ENCODE results near the gene ELOB. TPM values are rescaled to one million over a fixed set of nuclear protein-coding genes. Genes with fewer than 3 reads are reported as not detected.

ELOB gene
- 100 to 1,000 TPM in 3 of 4 donors, 10 to 100 TPM in 1; 66.8 to 243 (median 220) TPM for total RNA-seq

- H3K4me1 ChIP-seq = peaks cover 0 to 22% (median 16%) of the 10 kb centered on the region in 4 donors
- DNase-seq = peak; percentile 82 to 93 (median 93)
- TF ChIP-seq POLR2A (IDR thresholded peaks at IDR 0.05) (peak; percentile 48 to 73), CTCF (IDR thresholded peaks at IDR 0.05) (no peak)
- peak within 1 kb of the TSS; percentile 91 to 100 (median 99) for H3K27ac ChIP-seq
- peak within 1 kb of the TSS; percentile 67 to 98 (median 89) for H3K4me3 ChIP-seq
- no peaks in the 10 kb centered on the region for H3K9me3 ChIP-seq
- H3K27me3 ChIP-seq = no peaks in the 10 kb centered on the region
- peaks cover 0 to 27% (median 0%) of the 10 kb centered on the region in 3 donors for H3K36me3 ChIP-seq
Observed at GRCh38 chr16:2777231-2777902, at the start of gene ELOB. TSS of gene ELOB (minus strand) at chr16:2777280. CDS start at chr16:2777239, 41 bp downstream.

DNA sequence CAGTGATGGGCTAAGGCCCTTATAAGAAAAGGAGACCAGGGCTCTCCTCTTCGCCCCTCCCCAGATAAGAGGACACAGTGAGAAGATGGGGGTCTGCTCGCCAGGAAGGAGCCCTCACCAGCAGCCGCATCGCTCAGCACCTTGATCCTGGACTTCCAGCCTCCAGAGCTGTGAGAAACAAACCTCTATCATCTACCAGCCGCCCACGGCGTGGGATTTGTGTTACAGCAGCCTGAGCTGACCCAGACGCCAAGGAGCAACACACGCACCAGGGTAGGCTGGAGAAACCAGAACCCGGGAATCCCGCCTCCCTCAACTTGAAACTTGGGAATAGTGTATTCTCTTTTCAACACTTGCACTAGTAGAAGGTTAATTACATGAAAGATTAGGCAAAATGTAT is 48.8 kb upstream of the ELOB start:
- DNase-seq = peak in 1 of 3 donors; percentile 35
- no peak overlapping the region for H3K4me3 ChIP-seq
- no peaks in the 10 kb centered on the region for H3K9me3 ChIP-seq
- no peaks in the 10 kb centered on the region for H3K27me3 ChIP-seq
- TF ChIP-seq POLR2A (IDR thresholded peaks at IDR 0.05) = no peak
- no peak for TF ChIP-seq CTCF (IDR thresholded peaks at IDR 0.05)
- no peaks in the 10 kb centered on the region for H3K4me1 ChIP-seq
- H3K27ac ChIP-seq = no peak overlapping the region
- no peaks in the 10 kb centered on the region for H3K36me3 ChIP-seq

DNA sequence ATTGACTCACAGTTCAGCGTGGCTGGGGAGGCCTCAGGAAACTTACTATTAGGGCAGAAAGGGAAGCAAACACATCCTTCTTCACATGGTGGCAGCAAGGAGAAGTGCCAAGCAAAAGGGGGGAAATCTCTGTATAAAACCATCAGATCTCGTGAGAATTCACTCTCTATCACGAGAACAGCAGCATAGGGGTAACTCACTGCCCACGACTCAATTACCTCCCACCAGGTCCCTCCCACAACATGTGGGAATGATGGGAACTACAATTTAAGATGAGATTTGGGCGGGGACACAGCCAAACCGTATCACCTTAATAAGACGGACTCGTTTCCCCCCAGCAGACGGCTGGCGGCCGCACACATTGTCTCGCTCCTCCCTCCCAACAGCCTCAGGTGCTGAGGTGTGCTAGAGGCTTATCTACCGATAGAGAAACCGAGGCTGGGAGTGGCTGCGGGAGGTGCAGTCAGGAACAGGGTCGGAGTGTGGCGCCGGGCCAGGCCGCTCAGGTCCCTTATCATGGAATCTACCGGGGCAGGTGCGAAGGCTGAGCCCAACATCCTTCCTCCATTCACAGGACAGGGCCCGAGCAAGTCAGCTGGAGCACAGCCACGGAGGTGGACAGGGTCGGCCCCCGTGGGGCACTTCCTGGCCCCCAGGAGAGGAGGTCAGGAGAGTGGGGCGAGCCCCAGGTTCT is 48.1 kb upstream of the ELOB start:
- no peak overlapping the region for H3K4me3 ChIP-seq
- H3K27me3 ChIP-seq = no peaks in the 10 kb centered on the region
- no peaks in the 10 kb centered on the region for H3K9me3 ChIP-seq
- DNase-seq = peak in 1 of 3 donors; percentile 35
- no peaks in the 10 kb centered on the region for H3K4me1 ChIP-seq
- H3K27ac ChIP-seq = no peak overlapping the region
- no peak for TF ChIP-seq CTCF (IDR thresholded peaks at IDR 0.05)
- TF ChIP-seq POLR2A (IDR thresholded peaks at IDR 0.05) = no peak
- H3K36me3 ChIP-seq = no peaks in the 10 kb centered on the region

- TF ChIP-seq POLR2A (IDR thresholded peaks at IDR 0.05) = no peak
- no peak for TF ChIP-seq CTCF (IDR thresholded peaks at IDR 0.05)
- no peaks in the 10 kb centered on the region for H3K9me3 ChIP-seq
- H3K27ac ChIP-seq = no peak overlapping the region
- no peaks in the 10 kb centered on the region for H3K27me3 ChIP-seq
- H3K4me3 ChIP-seq = no peak overlapping the region
- no peaks in the 10 kb centered on the region for H3K36me3 ChIP-seq
- H3K4me1 ChIP-seq = no peaks in the 10 kb centered on the region
- DNase-seq = peak in 1 of 3 donors; percentile 19
Observed at GRCh38 chr16:2824626-2825025, 47.5 kb upstream of the ELOB start.

GRCh38 chr16:2822496-2822895 is 45.4 kb upstream of the ELOB start:
- no peaks in the 10 kb centered on the region for H3K9me3 ChIP-seq
- TF ChIP-seq CTCF (IDR thresholded peaks at IDR 0.05) = no peak
- TF ChIP-seq POLR2A (IDR thresholded peaks at IDR 0.05) = no peak
- no peaks in the 10 kb centered on the region for H3K36me3 ChIP-seq
- H3K27ac ChIP-seq = no peak overlapping the region
- no peaks in the 10 kb centered on the region for H3K27me3 ChIP-seq
- no peaks in the 10 kb centered on the region for H3K4me1 ChIP-seq
- no peak overlapping the region for H3K4me3 ChIP-seq
- no peak for DNase-seq
